ENCODE measurements around the gene ZCCHC8.
A peak's percentile ranks its signal among the peaks of the same experiment; 100 is the strongest.
"Not testable (repeated sequence)": the region's sequence is repeated elsewhere in the genome, so short reads cannot be mapped to it uniquely, and the experiment has no call there.

ZCCHC8 gene

GRCh38 chr12:122500685-122501488 lies at the start of gene ZCCHC8:
Gene ZCCHC8, minus strand, starts transcription at chr12:122500932. Its CDS starts 92 bp downstream, at chr12:122500840.
- DNase-seq (ENCODE audit: low read depth in 3 of 3): peak; percentile 93 to 94 (median 93)

GRCh38 chr12:122547330-122547729 lies 46.6 kb upstream of the ZCCHC8 start:
- DNase-seq (ENCODE audit: low read depth in 3 of 3): no peak

- no peak for DNase-seq (ENCODE audit: low read depth in 3 of 3)
Measured at GRCh38 chr12:122545855-122546254, 45.1 kb upstream of the ZCCHC8 start.

GRCh38 chr12:122544537-122544936 lies 43.8 kb upstream of the ZCCHC8 start:
- no peak for DNase-seq (ENCODE audit: low read depth in 3 of 3)

- no peak for DNase-seq (ENCODE audit: low read depth in 3 of 3)
Measured at GRCh38 chr12:122538496-122538895, 37.8 kb upstream of the ZCCHC8 start.

- DNase-seq (ENCODE audit: low read depth in 3 of 3): no peak
Measured at GRCh38 chr12:122537021-122537420, 36.3 kb upstream of the ZCCHC8 start.

DNA sequence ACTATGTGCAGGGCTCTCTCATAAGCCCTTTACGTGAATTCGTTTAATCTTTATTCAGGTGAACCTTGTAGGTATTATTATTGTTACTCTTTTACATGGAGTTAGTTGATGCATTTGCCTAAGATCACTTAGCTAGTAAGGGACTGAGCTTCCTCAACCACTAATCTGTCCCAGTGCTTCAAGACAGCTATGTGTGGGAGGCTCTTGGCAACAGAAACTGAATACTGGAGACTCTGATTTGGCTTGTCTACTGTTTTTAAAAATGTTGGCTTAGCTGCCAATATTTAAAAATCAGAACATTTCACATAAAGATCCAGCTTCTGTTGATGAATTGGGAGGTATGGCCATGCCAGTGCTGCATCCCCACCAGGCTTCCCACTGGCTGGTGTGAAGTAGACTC lies 33.1 kb upstream of the ZCCHC8 start:
- DNase-seq (ENCODE audit: low read depth in 3 of 3): no peak

GRCh38 chr12:122528992-122529391 lies 28.3 kb upstream of the ZCCHC8 start:
- DNase-seq (ENCODE audit: low read depth in 3 of 3): no peak

- no peak for DNase-seq (ENCODE audit: low read depth in 3 of 3)
Measured at GRCh38 chr12:122528582-122528981, 27.9 kb upstream of the ZCCHC8 start.

DNA sequence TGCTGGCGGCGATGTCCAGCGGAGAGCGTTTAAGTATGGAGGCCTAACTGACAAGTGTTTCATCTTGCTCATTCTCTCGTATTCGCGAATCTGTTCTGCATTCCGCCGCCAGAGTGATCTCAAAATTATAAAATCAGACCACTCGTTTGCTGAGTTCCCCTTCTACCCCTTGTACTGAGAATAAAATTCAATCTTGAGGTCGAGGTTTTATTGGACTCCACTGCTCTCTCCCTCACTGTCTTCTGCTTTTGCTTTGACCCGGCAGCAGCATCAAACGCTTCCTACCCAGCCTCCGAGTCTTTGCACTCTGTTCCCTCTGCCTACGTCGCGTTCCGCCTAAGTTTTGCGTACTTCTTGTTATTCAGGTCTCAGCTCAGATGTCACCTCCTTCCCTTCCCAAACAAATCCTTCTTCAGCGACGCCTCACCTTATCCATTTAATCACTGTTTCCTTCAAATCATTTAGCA lies 26.8 kb upstream of the ZCCHC8 start:
- no peak for DNase-seq (ENCODE audit: low read depth in 3 of 3)

GRCh38 chr12:122526683-122527477 lies 26.1 kb upstream of the ZCCHC8 start, which contains the start of the genes KNTC1 and RSRC2:
Gene KNTC1, plus strand, starts transcription at chr12:122527249. Its CDS starts 2,815 bp downstream, at chr12:122530064.
Gene RSRC2, minus strand, starts transcription at chr12:122526936. Its CDS starts 83 bp downstream, at chr12:122526853.
- peak; percentile 84 to 98 (median 95) for DNase-seq (ENCODE audit: low read depth in 3 of 3)

DNA sequence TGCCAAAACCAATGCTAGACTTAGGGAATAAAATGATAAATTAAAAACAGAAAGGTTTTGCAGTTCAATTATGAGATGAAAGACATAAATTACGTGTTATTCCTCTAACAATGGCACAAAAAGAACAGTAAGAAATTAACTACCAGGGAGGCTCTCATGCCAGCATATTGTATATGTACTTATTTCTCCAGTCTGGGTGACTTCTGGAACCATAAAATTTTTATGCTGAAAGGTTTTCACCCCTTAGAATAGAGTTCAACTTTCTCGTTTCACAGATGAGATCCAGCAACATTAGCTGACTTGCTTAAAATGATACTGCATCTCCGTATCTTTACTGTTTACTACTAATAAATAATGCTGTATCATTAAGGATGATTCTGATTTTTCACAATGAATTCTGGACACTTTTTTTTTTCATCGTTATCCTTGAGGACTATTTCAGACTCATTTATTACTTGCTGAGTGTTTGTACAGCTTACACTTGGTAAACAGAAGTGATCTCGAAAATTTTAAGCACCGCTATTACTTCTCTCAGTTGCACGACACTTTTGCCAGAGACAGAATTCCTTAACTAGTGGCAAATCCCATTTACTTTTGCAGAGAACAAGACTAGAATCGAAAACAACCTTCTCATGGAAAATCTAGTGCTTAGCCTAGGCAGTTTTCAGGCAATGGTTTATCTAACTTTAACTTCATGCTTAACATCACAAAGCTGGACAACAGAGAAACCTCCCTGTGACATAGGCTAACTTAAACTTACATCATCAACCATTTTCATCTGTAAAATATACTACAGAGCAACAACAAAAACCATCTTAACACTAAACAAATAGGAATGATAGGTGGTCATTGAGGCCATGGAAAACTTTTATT lies 23.4 kb upstream of the ZCCHC8 start:
- DNase-seq (ENCODE audit: low read depth in 3 of 3): no peak

DNA sequence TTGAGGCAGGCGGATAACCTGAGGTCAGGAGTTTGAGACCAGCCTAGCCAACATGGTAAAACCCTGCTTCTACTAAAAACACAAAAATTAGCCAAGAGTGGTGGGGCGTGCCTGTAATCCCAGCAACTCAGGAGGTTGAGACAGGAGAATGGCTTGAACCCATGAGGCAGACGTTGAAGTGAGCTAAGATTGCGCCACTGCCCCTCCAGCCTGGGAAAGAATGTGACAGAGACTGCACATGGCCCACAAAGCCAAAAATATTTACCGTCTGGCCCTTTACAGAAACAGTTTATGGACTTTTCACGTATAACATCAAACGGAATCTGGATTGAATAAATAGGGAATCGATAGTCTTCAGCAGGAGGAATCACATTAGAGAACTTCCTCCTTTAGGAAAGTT lies 22.5 kb upstream of the ZCCHC8 start:
- DNase-seq (ENCODE audit: low read depth in 3 of 3): no peak

DNA sequence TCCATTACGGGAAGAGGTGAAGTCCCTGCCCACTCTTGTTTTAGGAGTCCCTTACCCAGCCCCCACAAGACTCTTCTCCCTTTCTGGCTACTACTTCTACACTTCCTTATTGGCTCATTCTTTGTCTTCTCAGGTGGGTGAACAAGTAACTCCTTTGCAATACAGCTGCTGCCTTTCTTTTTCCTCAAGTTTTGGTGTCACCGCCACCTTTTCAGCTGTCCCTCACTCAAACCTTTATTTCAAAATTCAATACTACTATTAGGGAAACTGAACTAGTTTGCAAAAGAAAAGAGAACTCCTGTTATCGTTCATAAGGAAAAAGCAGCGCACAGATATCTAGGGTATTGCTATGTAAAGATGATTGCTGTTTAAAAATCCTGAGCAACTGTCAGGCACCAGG lies 19.9 kb upstream of the ZCCHC8 start:
- no peak for DNase-seq (ENCODE audit: low read depth in 3 of 3)

DNA sequence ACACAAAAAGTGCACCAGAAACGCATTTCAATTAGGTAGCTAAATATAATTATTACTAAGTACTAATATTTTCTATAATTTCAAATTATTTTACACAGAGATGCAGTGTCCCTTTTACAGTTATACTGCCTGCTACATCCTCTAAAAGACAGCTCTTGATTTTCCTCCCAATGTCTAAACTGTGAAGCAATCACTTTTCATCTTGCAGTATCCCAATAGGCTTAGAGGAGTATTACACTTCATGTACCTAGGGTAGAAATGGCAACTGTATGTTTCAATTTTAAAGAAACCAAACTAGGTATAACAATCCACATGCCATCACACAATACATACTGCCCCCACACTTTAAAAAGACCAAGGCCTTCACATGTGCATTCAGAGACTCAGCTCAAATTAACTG lies 18.7 kb upstream of the ZCCHC8 start:
- DNase-seq (ENCODE audit: low read depth in 3 of 3): no peak

DNA sequence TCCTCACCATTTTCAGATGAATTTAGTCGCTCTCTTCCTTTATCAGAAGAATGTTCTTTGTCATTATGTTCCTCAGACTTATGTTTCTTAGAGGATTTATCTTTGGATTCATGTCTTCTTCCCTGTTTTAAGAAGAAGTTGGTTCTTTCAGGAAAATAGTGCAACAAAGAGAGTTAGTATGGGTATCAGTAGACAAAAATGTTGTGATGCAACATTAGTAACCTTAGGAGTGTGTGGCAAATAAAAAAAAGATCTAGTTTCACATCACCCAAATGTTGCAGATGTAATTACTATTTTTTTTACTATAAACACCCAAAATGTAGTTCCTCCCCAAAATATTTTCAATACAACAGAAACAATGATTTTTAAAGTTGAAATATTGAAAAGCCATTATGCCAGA lies 18.2 kb upstream of the ZCCHC8 start:
- no peak for DNase-seq (ENCODE audit: low read depth in 3 of 3)

GRCh38 chr12:122517877-122518276 lies 17.1 kb upstream of the ZCCHC8 start:
- no peak for DNase-seq (ENCODE audit: low read depth in 3 of 3)

DNA sequence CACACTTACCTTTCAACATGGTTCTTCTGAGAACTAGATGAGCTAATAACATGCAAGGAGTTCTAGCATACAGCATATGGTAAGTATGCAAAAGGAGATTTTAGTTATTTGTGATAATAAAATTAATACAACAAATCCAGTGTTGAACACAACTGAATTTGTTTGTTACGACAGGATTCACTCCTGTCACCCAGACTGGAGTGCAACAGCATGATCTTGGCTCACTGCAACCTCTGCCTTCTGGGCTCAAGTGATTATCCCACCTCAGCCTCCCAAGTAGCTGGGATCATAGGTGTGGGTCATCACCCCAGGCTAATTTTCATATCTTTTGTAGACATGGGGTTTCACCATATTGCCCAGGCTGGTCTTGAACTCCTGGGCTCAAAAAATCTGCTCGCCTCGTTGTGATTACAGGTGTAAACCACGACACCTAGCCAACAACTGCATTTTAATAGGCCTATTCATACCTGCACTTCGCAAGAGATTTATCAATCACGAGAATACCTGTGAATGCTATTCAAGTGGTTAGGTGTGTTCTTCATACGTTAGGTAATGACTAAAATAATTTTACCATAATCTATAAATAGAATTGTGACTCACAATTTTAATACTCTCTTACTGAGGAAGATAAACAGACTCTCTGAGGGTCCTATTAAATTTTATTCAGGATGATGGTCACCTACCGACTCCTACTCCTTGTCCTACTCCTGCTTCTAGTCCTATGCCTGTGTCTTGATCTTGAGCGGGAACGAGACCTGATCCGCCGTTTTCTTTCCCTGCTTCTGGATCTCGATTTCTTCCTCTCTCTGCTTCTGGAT lies 16.0 kb upstream of the ZCCHC8 start:
- no peak for DNase-seq (ENCODE audit: low read depth in 3 of 3)

- DNase-seq (ENCODE audit: low read depth in 3 of 3): no peak
Measured at GRCh38 chr12:122515275-122515674, 14.5 kb upstream of the ZCCHC8 start.

- no peak for DNase-seq (ENCODE audit: low read depth in 3 of 3)
Measured at GRCh38 chr12:122513660-122514059, 12.9 kb upstream of the ZCCHC8 start.

GRCh38 chr12:122513028-122513427 lies 12.3 kb upstream of the ZCCHC8 start:
- DNase-seq (ENCODE audit: low read depth in 3 of 3): not testable (repeated sequence)

Measured in stimulated activated CD4-positive, alpha-beta T cell treated with anti-CD3 and anti-CD28 coated beads, TNF-alpha, amount 100 ng/mL, for 4 hours (primary cell).